CD4-positive, alpha-beta T cell treated with Interferon alpha-2 for 1 hour (primary cell): Measurements from ENCODE around the gene PHOSPHO1.
"Not testable (repeated sequence)": the region's sequence is repeated elsewhere in the genome, so short reads cannot be mapped to it uniquely, and the experiment has no call there.

Experiments used
- DNase-seq, 2 donors: peaks; one replicate each; pipeline ENCODE4 v3.0.0-alpha.2; 2020 to 2022

The PHOSPHO1 gene

DNA sequence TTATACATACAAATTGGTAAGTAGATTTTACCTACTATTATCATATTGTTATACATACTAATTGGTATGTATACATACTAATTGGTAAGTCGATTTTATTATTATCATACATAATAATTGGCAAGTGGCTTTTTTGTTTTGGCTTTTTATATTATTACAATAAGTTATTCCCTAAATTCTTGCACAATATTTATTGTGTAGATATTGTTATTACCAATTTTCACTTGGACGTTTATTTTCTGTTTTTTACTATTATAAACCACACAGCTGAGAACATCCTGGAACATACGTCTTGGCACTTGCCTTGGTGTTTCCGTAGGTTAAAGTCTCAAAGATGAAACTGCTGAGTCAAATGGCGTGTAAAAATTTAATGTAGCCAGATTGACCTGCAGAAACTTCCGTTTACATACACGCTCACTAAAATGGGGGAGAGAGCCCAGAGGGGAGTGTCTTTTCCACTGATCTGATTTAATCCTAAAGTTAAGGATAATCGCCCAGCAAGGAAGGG lies 39.1 kb downstream of the PHOSPHO1 start:
- no peak for DNase-seq

DNA sequence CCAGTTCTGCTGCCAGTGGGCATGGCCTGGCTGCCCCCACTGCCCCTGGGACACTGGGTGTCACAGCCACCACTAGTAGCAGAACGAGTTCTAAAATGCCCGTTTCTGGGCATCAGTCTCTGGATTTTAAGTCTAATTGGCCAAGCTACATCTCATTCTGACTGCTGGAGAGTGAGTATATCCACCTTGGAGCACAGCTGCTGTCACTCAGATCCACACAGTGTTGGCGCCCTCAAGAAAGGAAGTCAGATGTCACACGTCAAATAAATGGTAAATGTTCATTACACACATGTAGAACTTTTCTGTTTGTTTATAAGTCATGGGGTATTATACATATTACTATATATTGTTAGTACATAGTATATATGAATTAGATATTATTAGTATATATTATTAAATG lies 39.7 kb downstream of the PHOSPHO1 start:
- no peak for DNase-seq

GRCh38 chr17:49187301-49187700 lies 43.3 kb downstream of the PHOSPHO1 start:
- DNase-seq, result no peak

DNA sequence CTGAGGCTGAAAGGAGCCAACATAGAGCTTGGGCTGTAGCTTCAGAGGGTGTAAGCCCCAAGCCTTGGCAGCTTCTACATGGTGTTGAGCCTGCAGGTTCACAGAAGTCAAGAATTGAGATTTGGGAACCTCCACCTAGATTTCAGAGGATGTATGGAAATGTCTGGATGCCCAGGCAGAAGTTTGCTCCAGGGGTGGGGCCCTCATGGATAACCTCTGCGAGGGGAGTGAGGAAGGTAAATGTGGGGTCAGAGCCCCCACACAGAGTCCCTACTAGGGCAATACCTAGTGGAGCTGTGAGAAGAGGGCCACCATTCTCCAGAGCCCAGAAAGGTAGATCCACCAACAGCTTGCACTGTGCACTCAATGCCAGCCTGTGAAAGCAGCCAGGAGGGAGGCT lies 45.2 kb downstream of the PHOSPHO1 start:
- DNase-seq, result not testable (repeated sequence)

GRCh38 chr17:49184522-49184921 lies 46.1 kb downstream of the PHOSPHO1 start:
- not testable (repeated sequence) for DNase-seq

DNA sequence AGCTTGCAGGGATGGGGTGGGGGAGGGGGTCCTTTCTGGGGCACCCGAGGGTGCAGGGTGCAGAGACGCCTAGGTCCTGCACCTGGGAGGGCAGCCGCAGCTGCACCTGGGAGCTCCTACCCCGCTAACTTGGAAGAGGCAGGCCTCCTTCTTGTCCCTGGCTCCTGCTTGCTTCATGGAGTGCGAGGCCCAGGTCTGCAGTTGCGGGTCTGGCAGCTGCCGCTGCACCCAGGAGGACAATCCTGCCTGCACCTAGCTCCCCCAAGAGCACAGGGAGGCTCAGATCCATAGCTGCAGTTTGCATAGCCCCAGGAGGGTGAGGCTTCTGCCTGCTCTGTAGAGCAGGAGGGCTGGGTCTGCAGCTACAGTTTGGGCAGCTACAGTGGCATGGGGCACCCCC lies 46.8 kb downstream of the PHOSPHO1 start:
- DNase-seq, result no peak

- no peak for DNase-seq
These were observed 47.2 kb downstream of the PHOSPHO1 start for GRCh38 chr17:49183341-49183740.

DNA sequence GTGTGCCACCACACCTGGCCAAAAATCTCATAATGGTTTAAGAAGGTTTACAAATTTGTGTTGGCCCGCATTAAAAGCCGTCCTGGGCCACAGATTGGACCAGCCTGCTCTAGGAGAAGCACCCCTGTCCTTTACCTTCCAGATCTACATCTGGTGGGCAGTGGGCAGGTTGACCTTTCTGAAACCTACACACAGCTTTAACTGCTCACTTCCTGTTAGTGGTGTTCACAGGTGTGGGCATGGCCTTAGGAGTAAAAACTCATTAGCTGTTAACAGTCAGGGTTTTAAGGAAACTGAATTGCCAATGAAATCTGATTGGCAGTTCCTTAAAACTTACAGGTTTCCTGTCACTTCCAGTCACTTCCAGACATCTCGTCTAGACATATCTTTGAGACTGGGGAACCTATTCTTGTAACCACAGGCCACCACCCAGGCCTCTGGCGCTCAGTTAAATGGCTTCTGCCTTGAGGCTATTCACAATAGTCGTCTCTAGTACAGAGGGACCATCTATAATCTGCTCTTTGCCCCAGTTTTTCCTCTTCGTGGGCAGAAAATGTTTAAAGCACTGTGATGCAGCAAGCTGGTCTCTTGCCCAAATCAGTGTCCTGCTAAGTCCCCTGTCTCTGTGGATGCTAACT lies 49.5 kb downstream of the PHOSPHO1 start:
- no peak for DNase-seq

- peak; percentile 49 to 69 for DNase-seq
These were observed 50.3 kb downstream of the PHOSPHO1 start for GRCh38 chr17:49180303-49180702.

- not testable (repeated sequence) for DNase-seq
These were observed 54.6 kb downstream of the PHOSPHO1 start for GRCh38 chr17:49175978-49176377.
